GM18873 (cell line): ENCODE measurements around the gene ACLY.

Source experiments
- ATAC-seq: cut with Tn5 transposase; IDR thresholded peaks from one replicate; pipeline ENCODE4 v1.9.1; 2021; ENCODE audit warnings: mild to moderate bottlenecking, moderate library complexity, moderate number of reproducible peaks; ENCODE audit not compliant: unreplicated experiment, low FRiP score

Gene ACLY

DNA sequence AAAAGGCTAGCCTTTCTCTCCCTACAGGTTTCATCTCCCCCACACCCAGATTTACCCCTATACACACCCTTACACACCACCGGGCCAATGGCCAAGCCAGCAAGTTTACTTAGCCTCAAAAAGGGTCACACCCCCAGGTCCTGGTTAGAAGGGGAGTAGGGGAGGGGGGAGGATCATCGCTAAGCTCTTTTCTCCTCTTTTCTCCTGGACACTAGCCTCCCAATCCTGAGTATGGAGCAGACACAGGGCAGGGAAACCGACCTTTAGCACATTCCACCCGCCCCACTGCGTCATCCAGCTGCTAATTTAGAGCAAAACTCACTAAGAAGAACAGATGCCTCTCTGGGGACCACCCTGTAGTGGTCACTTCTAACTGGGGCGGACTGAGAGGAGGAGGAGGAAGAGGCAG lies 4.4 kb downstream of the ACLY start:
- ATAC-seq, result no peak

DNA sequence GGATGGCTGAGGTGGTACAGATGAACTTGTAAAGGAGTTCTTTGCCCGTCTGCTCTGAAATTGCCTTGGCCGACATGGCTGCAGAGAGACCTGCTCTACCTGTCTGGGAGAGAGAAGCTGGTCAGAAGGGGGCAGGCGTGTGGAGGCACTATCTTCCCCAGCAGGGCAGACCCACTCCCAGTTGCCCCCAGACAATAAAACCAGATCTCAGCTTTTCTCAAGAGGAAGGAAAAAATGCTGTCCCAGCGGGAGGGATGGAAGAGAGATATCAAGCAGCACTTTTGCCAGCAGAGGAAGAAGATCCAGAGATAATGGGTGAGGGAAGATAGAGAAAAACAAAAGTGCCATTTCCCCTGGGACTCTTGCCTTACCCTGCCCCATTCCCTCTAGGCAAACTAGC lies 5.0 kb downstream of the ACLY start:
- no peak for ATAC-seq

DNA sequence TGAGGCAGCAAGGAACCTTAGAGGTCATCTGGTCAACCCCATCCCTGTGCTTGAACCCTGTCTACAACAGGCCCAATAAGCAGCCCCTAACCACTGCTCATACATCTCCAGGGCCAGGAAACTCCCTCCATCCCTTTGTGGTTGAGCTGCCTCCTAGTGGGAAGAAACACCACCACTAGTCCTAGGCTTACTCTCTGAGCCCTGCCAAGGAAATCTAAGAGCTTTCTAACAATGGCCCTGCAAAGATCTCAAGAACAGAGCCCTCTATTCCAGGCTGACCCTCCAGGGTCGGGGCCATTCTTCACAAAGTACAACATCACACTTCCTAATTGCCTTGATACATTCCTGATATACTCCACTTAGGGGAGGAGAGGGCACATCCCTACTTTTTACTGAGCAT lies 5.8 kb downstream of the ACLY start:
- ATAC-seq, result no peak

DNA sequence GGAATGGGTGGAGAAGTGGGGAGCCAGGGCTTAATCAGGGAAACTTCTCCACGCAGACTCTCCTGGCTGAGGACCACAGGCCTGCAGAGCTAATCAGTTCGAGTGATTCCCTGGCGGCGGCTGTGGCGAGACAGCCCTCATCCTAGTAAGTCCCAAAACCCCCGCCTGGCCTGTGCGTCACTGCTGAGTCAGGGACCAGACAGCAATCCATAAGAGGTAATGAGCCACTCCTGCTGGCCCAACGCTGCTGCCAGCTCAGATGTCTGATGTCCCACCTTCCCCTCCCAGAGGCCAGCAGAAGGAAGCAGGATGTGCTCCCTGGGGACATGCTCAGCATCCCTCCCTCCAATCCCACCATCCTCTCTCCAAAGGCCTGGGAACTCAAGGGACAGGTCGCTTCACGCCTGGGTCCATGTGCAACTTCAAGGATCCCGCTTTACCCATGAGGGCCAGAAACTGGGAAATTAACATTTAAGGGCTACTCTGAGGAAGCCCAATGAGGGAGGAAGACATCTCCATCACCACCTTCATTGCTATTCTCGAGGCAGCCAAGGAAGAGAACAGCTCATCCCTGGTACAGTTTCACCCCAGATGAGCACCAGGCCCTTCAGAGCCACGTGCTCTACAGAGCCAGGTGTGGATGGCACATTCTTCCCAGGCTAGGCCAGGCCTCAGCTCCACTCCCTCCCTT lies 7.9 kb downstream of the ACLY start:
- no peak for ATAC-seq

DNA sequence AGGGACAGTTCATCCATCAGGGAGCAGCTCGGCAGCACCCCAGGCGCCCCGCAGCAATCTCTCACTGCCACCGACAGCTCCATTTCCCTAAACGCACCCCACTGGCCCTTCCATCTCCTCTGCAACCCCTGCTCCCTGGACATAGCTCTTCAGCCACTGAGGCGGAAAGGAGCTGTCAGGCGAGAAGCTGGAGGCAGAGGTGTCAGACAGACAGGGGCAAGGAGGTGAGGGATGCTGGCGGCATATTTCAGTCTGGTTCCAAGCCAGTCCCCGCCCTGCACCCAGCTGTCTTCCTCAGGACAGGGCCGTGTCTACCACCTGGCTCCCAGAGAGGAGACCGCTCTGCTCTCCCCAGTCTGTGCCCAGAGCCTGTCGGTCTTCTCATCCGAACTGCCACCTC lies 9.7 kb downstream of the ACLY start:
- ATAC-seq, result no peak

DNA sequence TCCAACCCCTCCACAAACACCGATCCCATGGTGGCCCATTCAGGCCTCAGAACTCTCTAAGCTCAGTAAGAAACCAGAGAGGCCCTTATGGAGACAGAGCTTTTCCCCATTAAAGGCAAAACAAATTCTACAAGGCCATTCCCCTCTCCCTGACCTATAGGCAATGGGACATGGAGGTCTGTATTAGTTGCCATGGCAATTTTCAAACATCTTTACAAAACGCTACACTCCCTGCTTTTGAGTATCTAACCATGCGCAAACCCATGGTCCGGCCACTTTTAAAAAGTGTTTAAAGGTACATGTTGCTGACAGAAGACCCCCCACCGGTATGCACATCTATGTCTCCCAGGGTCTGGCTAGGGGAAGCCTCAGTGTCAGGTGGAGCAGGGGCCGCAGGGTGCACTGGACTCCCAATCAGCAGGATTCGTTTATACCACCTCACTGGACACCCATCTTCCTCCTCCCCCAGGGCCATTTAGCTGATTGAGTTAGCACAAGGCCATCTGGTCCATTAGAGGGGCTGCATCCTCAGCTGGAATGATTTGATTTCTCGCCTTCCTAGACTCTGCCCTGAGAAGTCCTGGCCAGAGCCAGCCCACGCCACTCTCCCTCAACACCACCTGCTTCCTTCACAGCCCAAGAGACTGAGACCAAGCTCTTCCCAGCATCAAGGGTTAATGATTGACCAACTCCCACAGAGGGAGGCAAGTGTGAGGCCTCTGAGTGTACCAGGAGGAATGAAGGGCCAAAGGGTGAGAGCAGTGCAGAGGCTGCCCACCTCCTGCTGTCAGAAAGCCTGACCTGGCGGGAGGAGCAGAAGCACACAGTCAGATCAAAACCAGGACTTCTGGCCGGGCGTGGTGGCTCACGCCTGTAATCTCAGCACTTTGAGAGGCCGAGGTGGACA lies 10.9 kb downstream of the ACLY start:
- no peak for ATAC-seq

DNA sequence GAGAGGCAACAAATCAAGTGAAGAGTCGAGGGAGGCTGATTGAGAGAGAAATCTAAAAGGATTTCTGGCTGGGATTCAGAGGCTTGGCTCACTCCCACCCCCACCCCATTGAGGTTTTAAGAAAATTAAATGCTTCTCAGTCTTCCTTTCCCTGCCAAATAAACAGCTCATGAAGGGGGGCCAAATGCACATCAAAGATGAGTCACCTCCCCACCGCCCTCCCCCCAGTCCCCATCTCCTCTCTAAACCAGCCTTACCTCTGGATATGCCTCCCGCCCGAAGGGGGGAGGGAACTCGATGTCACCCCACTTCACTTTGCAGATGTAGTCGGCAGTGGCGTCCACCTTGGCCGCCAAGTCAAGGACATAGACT lies 11.6 kb downstream of the ACLY start:
- no peak for ATAC-seq

DNA sequence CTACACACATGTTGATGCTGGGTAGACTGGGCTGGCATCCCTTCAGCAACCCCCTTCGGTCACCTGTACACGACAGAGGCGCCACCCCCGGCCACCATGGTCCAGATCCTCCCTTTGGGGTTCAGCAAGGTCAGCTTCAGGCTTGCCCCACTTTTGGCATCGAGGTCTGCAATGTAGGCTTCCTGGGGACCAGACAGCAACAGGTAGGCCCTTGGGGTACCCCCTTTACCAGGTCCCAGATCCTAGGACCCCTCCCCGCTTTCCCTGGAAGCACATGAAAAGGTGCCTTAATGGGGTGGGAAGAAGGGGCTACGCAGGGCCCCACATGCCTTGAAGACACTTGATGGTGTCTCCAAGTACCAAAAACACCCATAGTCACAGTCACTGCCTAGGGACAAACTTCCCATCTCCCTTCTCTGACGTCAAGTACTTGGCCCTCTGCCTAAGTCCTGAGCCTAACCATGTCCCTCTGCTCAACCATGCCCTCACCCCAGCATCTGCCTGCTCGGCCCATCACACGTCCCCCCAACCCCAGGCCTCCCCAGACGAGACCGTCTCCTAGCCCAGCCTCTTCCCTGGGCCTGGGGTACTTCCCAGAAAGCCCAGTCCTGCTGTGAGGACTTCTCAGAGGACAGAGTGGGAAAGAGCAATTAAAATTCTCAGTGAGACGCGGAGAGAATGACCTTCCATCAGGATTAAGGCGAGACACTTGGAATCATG lies 12.1 kb downstream of the ACLY start:
- ATAC-seq, result no peak

DNA sequence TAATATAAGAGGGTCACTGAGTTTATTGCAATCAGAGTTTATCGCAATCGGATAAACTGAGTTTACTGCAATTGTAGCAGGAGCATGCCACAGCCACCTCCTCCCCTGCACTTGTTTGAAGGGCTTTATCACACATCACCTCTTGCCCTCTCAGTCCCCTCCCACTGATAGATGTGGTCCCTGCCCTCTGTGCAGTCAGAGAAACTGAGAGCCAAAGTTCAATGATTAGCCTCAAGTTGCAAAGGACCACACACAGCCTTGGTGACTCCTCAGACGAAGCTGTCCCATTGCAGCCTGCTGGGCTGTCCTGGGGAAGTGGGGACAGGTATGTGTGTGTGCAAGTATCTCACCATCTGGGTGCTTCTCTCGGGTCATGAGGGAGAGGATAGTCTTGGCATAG lies 13.6 kb downstream of the ACLY start:
- no peak for ATAC-seq

DNA sequence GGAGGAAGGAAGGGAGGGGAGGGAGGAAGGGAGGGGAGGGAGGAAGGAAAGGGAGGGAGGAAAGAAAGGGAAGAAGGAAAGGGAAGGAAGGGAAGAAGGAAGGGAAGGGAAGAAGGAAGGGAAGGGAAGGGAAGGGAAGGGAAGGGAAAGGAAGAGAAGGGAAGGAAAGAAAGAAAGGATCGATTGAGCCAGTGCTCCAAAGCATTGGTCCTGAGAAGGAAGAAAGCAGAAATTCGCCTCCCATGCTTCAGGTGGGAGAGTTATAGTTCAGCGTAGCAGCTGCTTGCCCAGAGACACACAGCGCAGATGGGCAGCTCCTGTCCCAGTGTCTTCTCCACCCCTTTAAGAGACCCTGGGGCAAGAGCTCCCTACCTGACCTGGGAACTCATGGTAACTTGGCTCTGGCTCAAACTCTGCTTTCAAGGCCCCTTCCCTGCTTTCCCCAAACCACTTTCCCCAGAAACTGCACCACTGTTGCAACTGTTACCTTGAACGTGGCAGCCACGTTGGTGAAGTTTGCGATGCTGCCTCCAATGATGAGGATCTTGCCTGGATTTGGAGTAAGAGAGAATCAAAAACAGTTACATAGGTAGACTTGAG lies 14.4 kb downstream of the ACLY start:
- no peak for ATAC-seq

DNA sequence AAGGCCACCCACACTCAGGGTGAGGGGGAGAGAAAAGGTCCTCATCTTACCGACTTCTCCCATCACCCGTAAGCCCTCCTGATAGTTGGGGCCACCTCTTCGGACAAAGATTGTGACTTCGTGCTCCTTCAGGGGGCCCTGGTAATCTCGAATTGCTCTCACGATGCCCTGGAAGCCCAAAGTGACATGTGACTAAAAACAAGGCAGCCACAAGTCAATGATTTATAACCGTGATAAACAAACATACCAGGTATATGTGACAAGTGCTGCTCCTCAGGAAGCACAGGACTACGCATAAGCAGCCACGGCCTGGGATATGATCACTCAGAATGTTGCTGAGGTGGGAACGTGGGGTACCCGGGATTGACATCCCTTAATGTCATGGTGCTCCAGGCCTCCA lies 17.1 kb downstream of the ACLY start:
- ATAC-seq, result no peak

DNA sequence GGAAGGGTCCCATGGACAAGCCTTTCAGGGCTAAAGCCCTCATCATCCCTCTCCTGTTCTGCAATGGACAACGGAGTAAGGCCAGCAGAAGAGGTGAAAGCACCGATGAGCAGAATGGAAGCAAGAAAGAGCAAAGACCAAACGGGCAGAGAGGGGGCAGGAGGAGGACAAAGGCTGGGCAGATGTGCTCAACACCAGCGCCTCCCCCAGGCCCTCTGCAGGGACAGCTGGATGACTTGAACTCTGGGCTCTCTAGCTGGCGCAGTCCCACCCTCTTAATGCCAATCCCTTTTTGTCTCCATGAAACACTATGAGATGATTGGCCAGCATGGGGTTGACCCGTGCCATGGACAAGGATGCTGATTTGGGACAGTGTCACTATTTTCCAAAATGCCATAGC lies 22.0 kb downstream of the ACLY start:
- ATAC-seq, result no peak

DNA sequence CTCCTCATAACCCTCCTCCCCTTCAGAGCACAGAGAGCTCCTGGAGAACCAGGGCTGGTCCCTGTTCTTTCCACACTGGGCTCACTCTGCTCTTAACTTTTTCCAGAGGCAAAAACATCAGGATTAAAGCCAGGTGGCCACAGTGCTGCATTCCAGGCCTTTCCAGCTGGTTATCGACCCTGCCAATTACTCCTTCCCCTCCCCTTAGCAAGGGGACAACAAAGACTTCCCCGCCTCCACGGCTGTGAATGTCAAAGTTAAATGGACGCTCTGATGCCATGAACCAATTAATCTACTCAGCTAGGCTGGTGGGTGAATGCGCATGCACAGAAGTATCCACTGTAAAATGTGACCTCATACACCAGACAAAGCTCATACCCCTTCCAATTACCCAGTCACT lies 23.1 kb downstream of the ACLY start:
- no peak for ATAC-seq

DNA sequence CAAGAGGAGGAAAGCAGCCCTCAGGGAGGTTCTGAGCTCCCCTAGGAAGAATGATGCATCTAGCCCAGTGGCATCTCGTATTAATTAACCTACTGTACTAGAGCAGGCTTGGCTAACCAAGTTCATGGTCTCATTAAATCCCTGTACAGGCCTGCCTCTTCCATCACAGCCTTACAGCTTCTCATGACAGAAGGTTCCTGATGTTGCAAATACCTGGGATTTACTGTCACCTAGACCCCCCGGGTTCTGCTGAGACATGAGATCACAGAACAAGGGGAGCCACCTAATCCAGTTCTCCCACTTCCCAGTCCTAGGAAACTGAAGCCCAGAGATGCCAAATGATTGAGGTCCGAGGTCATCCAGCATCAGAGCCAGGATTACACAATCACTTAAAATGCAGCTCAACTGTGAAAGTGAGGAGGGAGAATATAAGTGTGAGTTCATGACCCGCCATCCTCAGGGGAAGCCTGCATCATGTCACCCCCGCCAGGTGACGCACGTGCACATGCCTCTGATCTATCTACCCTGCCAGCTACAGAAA lies 23.9 kb downstream of the ACLY start:
- ATAC-seq, result no peak

DNA sequence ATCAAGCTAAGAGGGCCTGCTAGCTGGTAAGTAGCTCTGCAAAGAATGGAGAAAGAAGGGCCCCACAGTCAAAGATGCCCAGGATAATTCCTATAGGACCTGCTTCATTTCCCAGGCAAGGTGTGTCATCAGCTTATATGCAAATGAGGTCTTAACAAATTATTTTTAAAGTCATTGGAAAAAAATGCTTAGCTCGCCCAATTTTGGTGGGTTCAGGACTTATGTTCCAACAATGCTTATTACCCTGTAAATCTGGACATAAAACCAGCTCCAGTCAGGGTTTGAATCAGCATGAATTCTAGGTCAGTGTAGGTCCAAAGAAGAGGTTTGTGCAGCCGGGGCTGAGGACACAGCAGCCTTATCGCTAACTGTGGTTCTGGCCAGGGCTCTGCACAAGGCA lies 25.4 kb downstream of the ACLY start:
- no peak for ATAC-seq

DNA sequence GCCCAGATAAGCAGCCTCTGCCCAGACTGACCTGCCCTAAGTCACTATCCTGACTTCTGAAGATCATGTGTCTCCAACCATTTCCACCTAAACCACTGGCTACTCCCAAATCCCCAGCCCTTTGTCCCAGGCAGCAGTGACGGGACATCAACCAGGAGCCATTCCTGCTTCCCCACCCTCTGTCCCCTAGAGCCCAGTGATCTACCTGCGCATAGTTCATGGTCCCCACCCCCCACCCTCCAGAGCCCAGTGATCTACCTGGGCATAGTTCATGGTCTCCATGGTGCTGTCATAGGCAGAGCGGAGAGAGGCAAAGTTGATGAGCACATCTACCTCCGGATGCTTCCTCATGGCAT lies 26.8 kb downstream of the ACLY start:
- no peak for ATAC-seq

DNA sequence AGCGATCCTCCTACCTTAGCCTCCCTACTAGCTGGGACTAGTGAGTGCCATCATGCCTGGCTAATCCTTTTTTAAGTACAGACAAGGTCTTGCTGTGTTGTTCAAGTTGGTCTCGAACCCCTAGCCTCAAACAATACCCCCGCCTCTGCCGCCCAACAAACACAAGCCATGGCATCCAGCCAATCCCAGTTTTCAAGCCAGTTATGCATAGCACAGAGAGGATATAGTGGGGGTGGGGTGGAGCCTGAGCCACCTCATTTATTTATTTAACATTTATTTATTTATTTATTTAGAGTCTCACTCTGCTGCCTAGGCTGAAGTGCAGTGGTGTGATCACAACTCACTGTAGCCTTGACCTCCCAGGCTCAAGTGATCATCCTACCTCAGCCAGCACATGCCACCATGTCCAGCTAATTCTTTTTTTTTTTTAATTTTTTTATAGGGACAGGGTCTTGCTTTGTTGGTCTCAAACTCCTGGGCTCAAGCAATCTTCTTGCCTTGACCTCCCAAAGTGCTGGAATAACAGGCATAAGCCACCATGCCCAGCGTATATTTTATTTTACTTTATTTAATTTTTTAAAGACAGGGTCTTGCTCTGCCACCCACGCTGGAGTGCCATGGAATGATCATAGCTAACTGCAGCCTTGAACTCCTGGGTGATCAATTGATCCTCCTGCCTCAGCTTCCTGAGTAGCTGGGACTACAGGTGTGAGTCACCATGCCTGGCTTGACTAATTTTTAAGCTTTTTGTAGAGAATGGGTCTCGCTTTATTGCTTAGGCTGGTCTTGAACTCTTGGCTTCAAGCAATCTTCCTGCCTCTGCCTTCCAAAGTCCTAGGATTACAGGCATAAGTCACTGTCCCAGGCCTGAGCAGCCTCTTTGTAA lies 27.4 kb downstream of the ACLY start:
- ATAC-seq, result no peak

DNA sequence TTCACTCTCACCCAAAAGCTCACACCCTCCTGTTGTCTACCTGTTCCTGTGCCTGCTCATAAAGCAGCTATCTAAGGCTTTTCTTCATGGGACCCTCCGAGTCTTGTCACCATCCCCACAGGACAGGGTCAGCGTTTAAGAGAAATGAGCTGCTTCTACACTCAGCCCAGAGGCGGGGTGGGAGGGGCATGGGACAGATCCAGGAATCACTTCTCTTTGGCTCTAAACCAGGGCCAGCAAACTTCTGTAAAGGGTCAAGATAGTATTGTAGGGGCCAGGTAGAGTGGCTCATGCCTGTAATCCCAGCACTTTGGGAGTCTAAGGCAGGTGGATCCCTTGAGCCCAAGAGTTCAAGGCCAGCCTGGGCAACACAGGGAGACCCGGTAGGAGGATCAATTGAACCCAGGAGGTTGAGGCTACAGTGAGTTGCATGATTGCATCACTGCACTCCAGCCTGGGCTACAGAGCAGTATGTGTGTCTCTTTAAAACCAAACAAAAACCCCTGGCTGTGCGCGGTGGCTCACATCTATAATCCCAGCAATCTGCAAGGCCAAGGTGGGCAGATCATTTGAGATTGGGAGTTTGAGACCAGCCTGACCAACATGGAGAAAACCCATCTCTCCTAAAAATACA lies 30.3 kb downstream of the ACLY start:
- ATAC-seq, result no peak

DNA sequence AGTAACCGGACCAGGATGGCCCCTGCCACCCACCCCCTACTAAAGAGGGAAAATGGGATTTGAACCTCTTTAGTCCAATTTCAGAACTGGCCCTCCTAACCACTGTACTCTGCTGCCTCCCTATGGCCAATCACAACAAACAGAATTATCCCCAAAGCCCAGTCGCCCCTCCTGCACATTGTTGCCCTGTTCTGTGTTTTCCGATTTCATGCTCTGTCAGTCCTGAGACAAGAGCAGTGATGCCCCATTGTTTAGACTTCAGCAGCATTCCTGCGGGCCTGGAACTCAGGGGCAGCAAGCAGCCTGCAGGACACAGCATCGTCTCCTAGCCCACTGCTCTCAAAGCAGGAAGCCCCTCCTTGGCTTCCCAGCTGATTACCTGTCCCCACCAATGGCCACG lies 33.0 kb downstream of the ACLY start:
- no peak for ATAC-seq
